Measurements from ENCODE around the gene DES. TPM values are rescaled to one million over a fixed set of nuclear protein-coding genes. Genes with fewer than 3 reads are reported as not detected.

Gene DES
- total RNA-seq, 1 experiment from 2014 or later: not detected

DNA sequence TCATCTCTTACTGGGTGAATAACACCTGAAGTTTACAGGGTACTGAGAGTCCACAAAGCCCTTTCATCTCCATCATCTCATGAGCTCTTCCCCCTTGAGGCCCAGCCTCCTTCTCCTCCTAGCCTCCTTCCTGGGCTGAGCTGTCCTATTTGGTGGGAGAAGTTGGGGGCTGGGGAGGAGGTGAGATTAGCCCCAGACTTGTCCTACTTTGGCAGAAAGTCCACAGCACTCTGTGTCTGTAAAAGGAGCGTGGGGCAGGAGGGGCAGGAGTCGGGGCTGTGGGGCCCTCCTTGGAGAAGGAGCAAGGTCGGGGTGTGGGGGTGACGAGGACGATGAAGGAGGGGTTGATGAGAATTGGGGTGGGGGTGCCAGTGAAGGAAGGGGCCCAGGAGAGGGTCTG lies 10.0 kb upstream of the DES start:
- H3K4me1 ChIP-seq: no peaks in the 10 kb centered on the region
- H3K36me3 ChIP-seq (ENCODE audit: control insufficient read depth, insufficient read depth, low read length): no peaks in the 10 kb centered on the region
- Mint-ChIP-seq H3K4me1 (ENCODE audit: low read depth, unreplicated experiment) (peaks cover 6% of the 10 kb centered on the region), H3K36me3 (ENCODE audit: insufficient read depth, unreplicated experiment) (no peaks in the 10 kb centered on the region), H3K4me3 (ENCODE audit: unreplicated experiment) (no peak overlapping the region), H3K9me3 (ENCODE audit: unreplicated experiment) (no peaks in the 10 kb centered on the region), H3K27ac (ENCODE audit: unreplicated experiment) (no peak overlapping the region), H3K27me3 (ENCODE audit: insufficient read depth, unreplicated experiment) (no peaks in the 10 kb centered on the region)
- POLR2A ChIA-PET: no interaction called here
- intact Hi-C loops (cut with micrococcal nuclease; ENCODE audit: unreplicated experiment): no loop called here
- TF ChIP-seq, protein P1, sequence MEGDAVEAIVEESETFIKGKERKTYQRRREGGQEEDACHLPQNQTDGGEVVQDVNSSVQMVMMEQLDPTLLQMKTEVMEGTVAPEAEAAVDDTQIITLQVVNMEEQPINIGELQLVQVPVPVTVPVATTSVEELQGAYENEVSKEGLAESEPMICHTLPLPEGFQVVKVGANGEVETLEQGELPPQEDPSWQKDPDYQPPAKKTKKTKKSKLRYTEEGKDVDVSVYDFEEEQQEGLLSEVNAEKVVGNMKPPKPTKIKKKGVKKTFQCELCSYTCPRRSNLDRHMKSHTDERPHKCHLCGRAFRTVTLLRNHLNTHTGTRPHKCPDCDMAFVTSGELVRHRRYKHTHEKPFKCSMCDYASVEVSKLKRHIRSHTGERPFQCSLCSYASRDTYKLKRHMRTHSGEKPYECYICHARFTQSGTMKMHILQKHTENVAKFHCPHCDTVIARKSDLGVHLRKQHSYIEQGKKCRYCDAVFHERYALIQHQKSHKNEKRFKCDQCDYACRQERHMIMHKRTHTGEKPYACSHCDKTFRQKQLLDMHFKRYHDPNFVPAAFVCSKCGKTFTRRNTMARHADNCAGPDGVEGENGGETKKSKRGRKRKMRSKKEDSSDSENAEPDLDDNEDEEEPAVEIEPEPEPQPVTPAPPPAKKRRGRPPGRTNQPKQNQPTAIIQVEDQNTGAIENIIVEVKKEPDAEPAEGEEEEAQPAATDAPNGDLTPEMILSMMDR (IDR thresholded peaks at IDR 0.05; ENCODE audit: insufficient read depth in 1 of 2, low read depth in 1 of 2, low read length in 1 of 2, severe bottlenecking in 1 of 2, unreplicated experiment in 1 of 2): no peak
- H3K9me3 ChIP-seq: peaks cover 4% of the 10 kb centered on the region; the same call in 1 of the 2 replicates
- CTCF ChIA-PET: no interaction called here
- H3K4me3 ChIP-seq (ENCODE audit: low read depth, low read length): no peak overlapping the region
- no TSS peak for BruUV-seq (replicated peaks)
- no peak for DNase-seq
- H3K27me3 ChIP-seq (replicated peaks; ENCODE audit: control insufficient read depth, insufficient read depth, low read length): no peaks in the 10 kb centered on the region

DNA sequence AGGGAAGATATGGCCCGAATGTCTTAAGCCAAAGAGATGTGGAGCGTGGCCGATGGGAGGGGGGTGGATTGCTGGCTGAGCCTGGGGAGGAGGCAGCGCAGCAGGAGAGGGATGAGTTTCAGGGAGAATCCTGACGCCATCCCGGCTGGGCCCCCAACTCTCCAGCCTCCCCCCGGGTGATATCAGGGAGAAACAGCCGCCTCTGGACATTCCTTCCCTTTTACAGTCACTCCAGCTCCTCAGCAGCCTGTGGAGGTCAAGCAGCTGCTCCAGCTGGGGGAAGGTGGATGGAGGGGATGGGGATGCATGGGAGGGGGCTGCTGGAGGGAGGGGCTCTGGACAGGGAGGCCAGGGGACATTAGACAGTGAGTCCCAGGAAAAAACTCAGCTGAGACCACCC lies 9.5 kb upstream of the DES start:
- no peak overlapping the region for H3K4me3 Mint-ChIP-seq (ENCODE audit: unreplicated experiment)
- H3K4me1 Mint-ChIP-seq (ENCODE audit: low read depth, unreplicated experiment): peaks cover 6% of the 10 kb centered on the region
- no peak for DNase-seq
- no peaks in the 10 kb centered on the region for H3K36me3 Mint-ChIP-seq (ENCODE audit: insufficient read depth, unreplicated experiment)
- TF ChIP-seq, protein P1 (IDR thresholded peaks at IDR 0.05; ENCODE audit: insufficient read depth in 1 of 2, low read depth in 1 of 2, low read length in 1 of 2, severe bottlenecking in 1 of 2, unreplicated experiment in 1 of 2): no peak
- CTCF ChIA-PET: no interaction called here
- H3K27me3 Mint-ChIP-seq (ENCODE audit: insufficient read depth, unreplicated experiment): peaks cover under 1% of the 10 kb centered on the region
- Histone ChIP-seq H3K4me3 (ENCODE audit: low read depth, low read length) (no peak overlapping the region), H3K36me3 (ENCODE audit: control insufficient read depth, insufficient read depth, low read length) (no peaks in the 10 kb centered on the region), H3K4me1 (no peaks in the 10 kb centered on the region), H3K9me3 (peaks cover 4% of the 10 kb centered on the region; the same call in 1 of the 2 replicates), H3K27me3 (replicated peaks; ENCODE audit: control insufficient read depth, insufficient read depth, low read length) (no peaks in the 10 kb centered on the region)
- no peaks in the 10 kb centered on the region for H3K9me3 Mint-ChIP-seq (ENCODE audit: unreplicated experiment)
- intact Hi-C loops (cut with micrococcal nuclease; ENCODE audit: unreplicated experiment): no loop called here
- POLR2A ChIA-PET: no interaction called here
- BruUV-seq (replicated peaks): no TSS peak
- no peak overlapping the region for H3K27ac Mint-ChIP-seq (ENCODE audit: unreplicated experiment)

DNA sequence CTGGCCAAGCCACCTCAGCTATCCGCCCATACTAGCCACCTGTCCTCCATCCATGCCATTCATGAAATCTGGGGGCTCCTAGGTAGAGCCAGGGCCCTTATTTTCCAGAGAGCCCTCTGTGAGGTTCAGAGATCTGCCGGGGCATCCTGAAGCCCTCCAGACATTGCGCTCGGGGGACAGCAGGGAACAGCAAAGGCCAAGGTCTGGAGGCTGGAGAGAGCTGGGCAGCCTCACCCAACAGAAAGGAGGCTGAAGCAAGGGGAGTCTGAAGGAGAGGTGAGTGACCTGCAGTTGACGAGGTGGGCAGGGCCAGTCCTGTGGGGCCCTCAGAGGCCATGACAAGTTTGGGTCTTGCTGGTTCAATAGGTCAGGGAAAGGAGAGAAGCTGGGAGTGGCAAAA lies 8.6 kb upstream of the DES start:
- Histone ChIP-seq H3K9me3 (peaks cover 4% of the 10 kb centered on the region; the same call in 1 of the 2 replicates), H3K27me3 (replicated peaks; ENCODE audit: control insufficient read depth, insufficient read depth, low read length) (no peaks in the 10 kb centered on the region), H3K4me3 (ENCODE audit: low read depth, low read length) (no peak overlapping the region), H3K36me3 (ENCODE audit: control insufficient read depth, insufficient read depth, low read length) (no peaks in the 10 kb centered on the region), H3K4me1 (no peaks in the 10 kb centered on the region)
- peaks cover 4% of the 10 kb centered on the region for H3K27me3 Mint-ChIP-seq (ENCODE audit: insufficient read depth, unreplicated experiment)
- no peaks in the 10 kb centered on the region for H3K9me3 Mint-ChIP-seq (ENCODE audit: unreplicated experiment)
- ChIA-PET POLR2A (interaction anchor here (0.6 kb wide), 1 partner anchor 20 kb away, joined by 3 read pairs; no protein-coding TSS in a partner anchor), CTCF (no interaction called here)
- no peak for DNase-seq
- TF ChIP-seq, protein P1 (IDR thresholded peaks at IDR 0.05; ENCODE audit: insufficient read depth in 1 of 2, low read depth in 1 of 2, low read length in 1 of 2, severe bottlenecking in 1 of 2, unreplicated experiment in 1 of 2): no peak
- H3K27ac Mint-ChIP-seq (ENCODE audit: unreplicated experiment): no peak overlapping the region
- no peaks in the 10 kb centered on the region for H3K36me3 Mint-ChIP-seq (ENCODE audit: insufficient read depth, unreplicated experiment)
- no TSS peak for BruUV-seq (replicated peaks)
- peaks cover 6% of the 10 kb centered on the region for H3K4me1 Mint-ChIP-seq (ENCODE audit: low read depth, unreplicated experiment)
- no peak overlapping the region for H3K4me3 Mint-ChIP-seq (ENCODE audit: unreplicated experiment)
- intact Hi-C loops (cut with micrococcal nuclease; ENCODE audit: unreplicated experiment): no loop called here
